Adrenal gland (tissue), 5 donors: ENCODE measurements around the gene TAF11L4.

Experiments used
- CTCF ChIP-seq, 6 experiments: fragments of 450-650 bp in 4 of 6; fragments of 200-600 bp in 2 of 6; sonication (generic) in 1 of 6; IDR thresholded peaks; 1 replicate in 5 of 6; 2 replicates in 1 of 6; pipeline versions ENCODE4 v1.5.1 to v1.8.0; 2016 to 2021; ENCODE audit warnings: antibody characterized with exemption in 6 of 6, mild to moderate bottlenecking in 2 of 6, moderate library complexity in 1 of 6
- POLR2A ChIP-seq, 2 donors: fragments of 450-650 bp; IDR thresholded peaks; one replicate each; pipeline ENCODE4 v1.6.1; 2017; ENCODE audit warnings: antibody characterized with exemption in 2 of 2, mild to moderate bottlenecking in 2 of 2, moderate library complexity in 1 of 2
- donor health status: DM: no; HTN: no; CAD: no.

GRCh38 chr5:17477573-17478265, 43.9 kb upstream of the TAF11L4 start:
- TF ChIP-seq POLR2A (IDR thresholded peaks at IDR 0.05) (no peak), CTCF (IDR thresholded peaks at IDR 0.05) (no peak)
